ENCODE results near the gene SKIC3.

SKIC3 gene

DNA sequence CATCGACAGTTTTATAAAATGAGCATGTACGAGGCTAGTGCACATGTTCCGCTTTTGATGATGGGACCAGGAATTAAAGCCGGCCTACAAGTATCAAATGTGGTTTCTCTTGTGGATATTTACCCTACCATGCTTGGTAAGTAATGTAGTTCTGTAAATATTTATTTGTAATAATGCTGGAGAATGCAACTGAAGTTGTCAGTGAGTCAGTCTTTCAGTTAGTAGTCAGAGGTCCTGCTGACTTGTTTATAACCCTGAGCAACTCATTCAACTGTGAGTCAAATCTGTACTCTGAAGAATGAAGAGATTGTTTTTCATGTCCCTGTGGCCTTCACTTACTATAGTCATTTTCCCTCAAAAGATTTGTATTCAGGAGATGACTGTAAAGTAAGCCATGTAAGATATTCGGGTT lies 36.7 kb upstream of the SKIC3 start:
- Histone ChIP-seq H3K36me3 (replicated peaks; ENCODE audit: low read depth, low read length) (no peaks in the 10 kb centered on the region), H4K20me1 (ENCODE audit: insufficient read depth, low read length) (no peaks in the 10 kb centered on the region), H3K79me2 (ENCODE audit: low read length) (no peaks in the 10 kb centered on the region), H3K4me1 (ENCODE audit: low read length) (peaks cover 14% of the 10 kb centered on the region), H3K9me3 (ENCODE audit: insufficient read depth, low read length) (no peaks in the 10 kb centered on the region), H2AFZ (ENCODE audit: low read depth, low read length) (no peak overlapping the region), H3K4me3 (ENCODE audit: low read length) (no peak overlapping the region), H3K9ac (ENCODE audit: low read length) (no peak overlapping the region), H3K4me2 (ENCODE audit: low read length) (no peak overlapping the region), H3K27me3 (ENCODE audit: low read depth, low read length) (no peaks in the 10 kb centered on the region), H3K27ac (ENCODE audit: low read length) (no peak overlapping the region)
- TF ChIP-seq EZH2phosphoT487 (IDR thresholded peaks at IDR 0.05; ENCODE audit: low read depth): no peak
- TF ChIP-seq, protein P1, sequence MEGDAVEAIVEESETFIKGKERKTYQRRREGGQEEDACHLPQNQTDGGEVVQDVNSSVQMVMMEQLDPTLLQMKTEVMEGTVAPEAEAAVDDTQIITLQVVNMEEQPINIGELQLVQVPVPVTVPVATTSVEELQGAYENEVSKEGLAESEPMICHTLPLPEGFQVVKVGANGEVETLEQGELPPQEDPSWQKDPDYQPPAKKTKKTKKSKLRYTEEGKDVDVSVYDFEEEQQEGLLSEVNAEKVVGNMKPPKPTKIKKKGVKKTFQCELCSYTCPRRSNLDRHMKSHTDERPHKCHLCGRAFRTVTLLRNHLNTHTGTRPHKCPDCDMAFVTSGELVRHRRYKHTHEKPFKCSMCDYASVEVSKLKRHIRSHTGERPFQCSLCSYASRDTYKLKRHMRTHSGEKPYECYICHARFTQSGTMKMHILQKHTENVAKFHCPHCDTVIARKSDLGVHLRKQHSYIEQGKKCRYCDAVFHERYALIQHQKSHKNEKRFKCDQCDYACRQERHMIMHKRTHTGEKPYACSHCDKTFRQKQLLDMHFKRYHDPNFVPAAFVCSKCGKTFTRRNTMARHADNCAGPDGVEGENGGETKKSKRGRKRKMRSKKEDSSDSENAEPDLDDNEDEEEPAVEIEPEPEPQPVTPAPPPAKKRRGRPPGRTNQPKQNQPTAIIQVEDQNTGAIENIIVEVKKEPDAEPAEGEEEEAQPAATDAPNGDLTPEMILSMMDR (IDR thresholded peaks at IDR 0.05; ENCODE audit: low read depth, low read length): no peak

GRCh38 chr5:95590880-95591279 lies 36.1 kb upstream of the SKIC3 start:
- H3K27me3 ChIP-seq (ENCODE audit: low read depth, low read length): no peaks in the 10 kb centered on the region
- no peak overlapping the region for H3K27ac ChIP-seq (ENCODE audit: low read length)
- no peak overlapping the region for H3K4me3 ChIP-seq (ENCODE audit: low read length)
- H3K36me3 ChIP-seq (replicated peaks; ENCODE audit: low read depth, low read length): no peaks in the 10 kb centered on the region
- H3K4me1 ChIP-seq (ENCODE audit: low read length): peaks cover 14% of the 10 kb centered on the region
- no peaks in the 10 kb centered on the region for H3K9me3 ChIP-seq (ENCODE audit: insufficient read depth, low read length)
- TF ChIP-seq, protein P1 (IDR thresholded peaks at IDR 0.05; ENCODE audit: low read depth, low read length): no peak
- no peak for TF ChIP-seq EZH2phosphoT487 (IDR thresholded peaks at IDR 0.05; ENCODE audit: low read depth)
- H4K20me1 ChIP-seq (ENCODE audit: insufficient read depth, low read length): no peaks in the 10 kb centered on the region
- H3K79me2 ChIP-seq (ENCODE audit: low read length): no peaks in the 10 kb centered on the region
- no peak overlapping the region; the same call in 1 of the 2 replicates for H2AFZ ChIP-seq (ENCODE audit: low read depth, low read length)
- H3K9ac ChIP-seq (ENCODE audit: low read length): no peak overlapping the region
- 0 out of 2 replicates have a peak overlapping the region, but pooled peaks have one; percentile 8 for H3K4me2 ChIP-seq (ENCODE audit: low read length)

GRCh38 chr5:95583992-95584391 lies 29.2 kb upstream of the SKIC3 start:
- Histone ChIP-seq H3K9me3 (ENCODE audit: insufficient read depth, low read length) (no peaks in the 10 kb centered on the region), H3K4me3 (ENCODE audit: low read length) (no peak overlapping the region), H2AFZ (ENCODE audit: low read depth, low read length) (no peak overlapping the region), H4K20me1 (ENCODE audit: insufficient read depth, low read length) (no peaks in the 10 kb centered on the region), H3K27ac (ENCODE audit: low read length) (no peak overlapping the region), H3K27me3 (ENCODE audit: low read depth, low read length) (no peaks in the 10 kb centered on the region), H3K36me3 (replicated peaks; ENCODE audit: low read depth, low read length) (no peaks in the 10 kb centered on the region), H3K9ac (ENCODE audit: low read length) (no peak overlapping the region), H3K4me2 (ENCODE audit: low read length) (no peak overlapping the region), H3K4me1 (ENCODE audit: low read length) (no peaks in the 10 kb centered on the region), H3K79me2 (ENCODE audit: low read length) (no peaks in the 10 kb centered on the region)
- TF ChIP-seq, protein P1 (IDR thresholded peaks at IDR 0.05; ENCODE audit: low read depth, low read length): no peak
- no peak for TF ChIP-seq EZH2phosphoT487 (IDR thresholded peaks at IDR 0.05; ENCODE audit: low read depth)

- Histone ChIP-seq H3K79me2 (ENCODE audit: low read length) (no peaks in the 10 kb centered on the region), H3K27ac (ENCODE audit: low read length) (no peak overlapping the region), H3K9ac (ENCODE audit: low read length) (no peak overlapping the region), H3K4me3 (ENCODE audit: low read length) (no peak overlapping the region), H3K36me3 (replicated peaks; ENCODE audit: low read depth, low read length) (no peaks in the 10 kb centered on the region), H4K20me1 (ENCODE audit: insufficient read depth, low read length) (no peaks in the 10 kb centered on the region), H3K4me2 (ENCODE audit: low read length) (no peak overlapping the region), H3K4me1 (ENCODE audit: low read length) (no peaks in the 10 kb centered on the region), H2AFZ (ENCODE audit: low read depth, low read length) (no peak overlapping the region), H3K27me3 (ENCODE audit: low read depth, low read length) (no peaks in the 10 kb centered on the region), H3K9me3 (ENCODE audit: insufficient read depth, low read length) (no peaks in the 10 kb centered on the region)
- TF ChIP-seq, protein P1 (IDR thresholded peaks at IDR 0.05; ENCODE audit: low read depth, low read length): no peak
- TF ChIP-seq EZH2phosphoT487 (IDR thresholded peaks at IDR 0.05; ENCODE audit: low read depth): no peak
Observed at GRCh38 chr5:95581576-95581975, 26.8 kb upstream of the SKIC3 start.

Data from OCI-LY3 (cell line).